Gastrocnemius medialis (tissue), 4 donors: ENCODE results near the gene WDFY2.

Experiments used
- POLR2A ChIP-seq, 2 donors: fragments of 450-650 bp; IDR thresholded peaks; one replicate each; pipeline ENCODE4 v1.6.1; 2017; ENCODE audit warnings: antibody characterized with exemption in 2 of 2, mild to moderate bottlenecking in 2 of 2, moderate library complexity in 2 of 2
- TF ChIP-seq, protein P1 (sequence below), 5 experiments: fragments of 450-650 bp in 3 of 5; fragments of 200-600 bp in 2 of 5; sonication (generic) in 2 of 5; IDR thresholded peaks in 4 of 5; conservative IDR thresholded peaks in 1 of 5; 1 replicate in 4 of 5; 2 replicates in 1 of 5; pipeline ENCODE4 v1.5.1; 2016 to 2019; ENCODE audit warnings: antibody characterized with exemption in 5 of 5, mild to moderate bottlenecking in 3 of 5, moderate library complexity in 3 of 5

DNA sequence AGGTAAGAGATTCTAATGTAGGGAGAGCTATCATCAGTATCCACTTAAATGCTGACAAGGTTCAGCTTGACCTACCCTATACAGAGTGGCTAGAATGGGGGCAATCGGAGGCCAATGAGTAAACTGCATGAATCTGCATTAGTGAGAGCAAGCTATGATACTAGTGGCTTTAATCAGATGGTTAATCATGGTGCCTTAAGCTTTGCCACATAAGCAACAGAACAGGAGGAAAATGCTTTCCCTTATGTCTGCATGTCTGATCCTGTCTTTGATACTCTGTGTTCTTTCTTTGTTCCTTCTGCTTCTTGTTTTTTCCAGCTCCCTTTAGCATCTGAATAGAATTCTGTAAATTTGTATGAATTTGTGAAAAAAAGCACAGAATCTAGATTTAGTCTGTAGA is 91.1 kb downstream of the WDFY2 start:
- TF ChIP-seq, protein P1, sequence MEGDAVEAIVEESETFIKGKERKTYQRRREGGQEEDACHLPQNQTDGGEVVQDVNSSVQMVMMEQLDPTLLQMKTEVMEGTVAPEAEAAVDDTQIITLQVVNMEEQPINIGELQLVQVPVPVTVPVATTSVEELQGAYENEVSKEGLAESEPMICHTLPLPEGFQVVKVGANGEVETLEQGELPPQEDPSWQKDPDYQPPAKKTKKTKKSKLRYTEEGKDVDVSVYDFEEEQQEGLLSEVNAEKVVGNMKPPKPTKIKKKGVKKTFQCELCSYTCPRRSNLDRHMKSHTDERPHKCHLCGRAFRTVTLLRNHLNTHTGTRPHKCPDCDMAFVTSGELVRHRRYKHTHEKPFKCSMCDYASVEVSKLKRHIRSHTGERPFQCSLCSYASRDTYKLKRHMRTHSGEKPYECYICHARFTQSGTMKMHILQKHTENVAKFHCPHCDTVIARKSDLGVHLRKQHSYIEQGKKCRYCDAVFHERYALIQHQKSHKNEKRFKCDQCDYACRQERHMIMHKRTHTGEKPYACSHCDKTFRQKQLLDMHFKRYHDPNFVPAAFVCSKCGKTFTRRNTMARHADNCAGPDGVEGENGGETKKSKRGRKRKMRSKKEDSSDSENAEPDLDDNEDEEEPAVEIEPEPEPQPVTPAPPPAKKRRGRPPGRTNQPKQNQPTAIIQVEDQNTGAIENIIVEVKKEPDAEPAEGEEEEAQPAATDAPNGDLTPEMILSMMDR (IDR thresholded peaks at IDR 0.05 in 4 of 5, conservative IDR thresholded peaks at IDR 0.05 in 1 of 5) = no peak
- TF ChIP-seq POLR2A (IDR thresholded peaks at IDR 0.05) = no peak
